Keratinocyte (primary cell): Measurements from ENCODE around the gene RIMS1. TPM values are rescaled to one million over a fixed set of nuclear protein-coding genes. Genes with fewer than 3 reads are reported as not detected.

Source experiments
- DNase-seq: peaks from one replicate; pipeline ENCODE4 v3.0.0-alpha.2; 2011; ENCODE audit warnings: low read depth, missing footprints, low spot score
- FAIRE-seq: peaks from 2 replicates; lab custom pipeline; 2011; peaks lifted over from hg19 to GRCh38; lab: Jason Lieb, UNC
- H2AFZ ChIP-seq: 2 replicates; pipeline ENCODE4 v1.6.0; 2012; ENCODE audit warnings: low read length, control low read depth, inconsistent platforms; ENCODE audit not compliant: control insufficient read depth
- H3K27ac ChIP-seq: 2 replicates; pipeline ENCODE4 v1.5.1; 2011; ENCODE audit warnings: low read length; ENCODE audit not compliant: control insufficient read depth, insufficient read depth
- H3K27me3 ChIP-seq: 3 replicates; pipeline ENCODE4 v1.6.0; 2011; ENCODE audit warnings: low read length; ENCODE audit not compliant: control insufficient read depth, insufficient read depth; ENCODE audit errors: extremely low read depth
- H3K36me3 ChIP-seq, 2 experiments: 2 replicates in 1 of 2; 3 replicates in 1 of 2; pipeline ENCODE4 v1.5.1; 2011; ENCODE audit warnings: low read length in 2 of 2, mild to moderate bottlenecking in 1 of 2; ENCODE audit not compliant: control insufficient read depth in 2 of 2, insufficient read depth in 2 of 2; ENCODE audit errors: extremely low read depth in 1 of 2
- H3K4me1 ChIP-seq: 3 replicates; pipeline ENCODE4 v1.5.1; 2011; ENCODE audit warnings: low read length; ENCODE audit not compliant: control insufficient read depth, insufficient read depth; ENCODE audit errors: extremely low read depth
- H3K4me2 ChIP-seq: 3 replicates; pipeline ENCODE4 v1.6.0; 2011; ENCODE audit warnings: low read depth, low read length; ENCODE audit not compliant: control insufficient read depth, insufficient read depth; ENCODE audit errors: extremely low read depth
- H3K4me3 ChIP-seq, 3 experiments: fragments of 200-600 bp in 1 of 3; sonication (generic) in 1 of 3; 2 replicates in 2 of 3; 3 replicates in 1 of 3; pipeline ENCODE4 v1.5.1; 2011 to 2016; ENCODE audit warnings: low read length in 3 of 3, mild to moderate bottlenecking in 3 of 3, control low read depth in 2 of 3, inconsistent platforms in 1 of 3, low read depth in 1 of 3, mixed read lengths in 1 of 3, mixed run types in 1 of 3, moderate library complexity in 1 of 3; ENCODE audit not compliant: control insufficient read depth in 2 of 3, insufficient read depth in 2 of 3; ENCODE audit errors: extremely low read depth in 1 of 3
- H3K79me2 ChIP-seq: 2 replicates; pipeline ENCODE4 v1.6.0; 2012; ENCODE audit warnings: low read length; ENCODE audit not compliant: control insufficient read depth, insufficient read depth
- H3K9ac ChIP-seq: 3 replicates; pipeline ENCODE4 v1.6.0; 2011; ENCODE audit warnings: low read length; ENCODE audit not compliant: control insufficient read depth, insufficient read depth; ENCODE audit errors: extremely low read depth
- H3K9me1 ChIP-seq: 3 replicates; pipeline ENCODE4 v1.6.0; 2011; ENCODE audit warnings: low read length; ENCODE audit not compliant: control insufficient read depth, insufficient read depth; ENCODE audit errors: extremely low read depth
- H3K9me3 ChIP-seq: 2 replicates; pipeline ENCODE4 v1.5.1; 2012; ENCODE audit warnings: low read depth, low read length; ENCODE audit not compliant: control insufficient read depth
- H4K20me1 ChIP-seq: 3 replicates; pipeline ENCODE4 v1.6.0; 2011; ENCODE audit warnings: low read length; ENCODE audit not compliant: control insufficient read depth, insufficient read depth; ENCODE audit errors: extremely low read depth
- EZH2 ChIP-seq: IDR thresholded peaks from one replicate; pipeline ENCODE4 v1.6.1; 2012; ENCODE audit warnings: inconsistent platforms, mild to moderate bottlenecking, low read length, moderate library complexity
- dilution Hi-C: fragments of 300-500 bp; cut with MboI; formaldehyde crosslinking; loops from one replicate; pipeline ENCODE4 v1.7.0; 2020; ENCODE audit warnings: low sequenced_read_pairs; ENCODE audit not compliant: extremely low pct_ligation_motif_present
- polyA plus RNA-seq, 5 experiments: library from polyadenylated mRNA; depleted of rRNA in 3 of 5; stranded (reverse) in 3 of 5; stranded (forward) in 1 of 5; unstranded in 1 of 5; fragments of >200 nt; gene quantifications; 1 replicate in 1 of 5; 2 replicates in 3 of 5; 3 replicates in 1 of 5; pipeline versions ENCODE4 v1.2.1 to v1.2.3, GENCODE V29; 2011 to 2012; ENCODE audit warnings: missing spikeins in 2 of 5, low read depth in 1 of 5, low replicate concordance in 1 of 5
- TF ChIP-seq, protein P1 (sequence below), 3 experiments: IDR thresholded peaks in 1 of 3; conservative IDR thresholded peaks in 1 of 3; optimal IDR thresholded peaks in 1 of 3; 2 replicates in 2 of 3; 3 replicates in 1 of 3; pipeline versions ENCODE3 to v1.5.1; 2011; ENCODE audit warnings: low read length in 3 of 3, mild to moderate bottlenecking in 3 of 3, moderate library complexity in 2 of 3, control low read depth in 1 of 3, inconsistent platforms in 1 of 3; ENCODE audit not compliant: insufficient read depth in 2 of 3; ENCODE audit errors: extremely low read depth in 1 of 3

RIMS1 gene
- polyA plus RNA-seq, 1 donor (not counting 4 experiments of a cell fraction or from before 2014, with no cell fraction given): not detected

DNA sequence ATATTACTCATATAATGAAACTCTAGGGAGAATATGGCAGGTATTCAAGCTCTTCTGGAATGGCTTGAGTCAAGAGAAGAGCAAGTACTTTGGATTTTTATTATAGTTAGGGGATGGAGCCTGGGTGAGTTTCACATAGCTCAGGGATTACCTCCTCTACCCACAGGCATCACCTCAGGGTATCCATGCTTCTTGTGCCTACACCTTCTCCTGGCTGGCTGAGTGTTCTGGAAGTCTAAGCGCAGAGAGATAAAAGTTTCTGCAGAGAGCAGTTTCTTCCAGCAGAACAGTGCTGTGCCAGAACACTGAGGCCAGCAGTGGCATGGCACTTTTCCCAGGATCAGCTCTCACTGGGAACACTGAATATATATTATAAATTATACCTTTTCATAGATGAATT, 535.8 kb downstream of the RIMS1 start:
- Histone ChIP-seq H3K4me2 (peak overlapping the region; percentile 25), H3K9me3 (no peaks in the 10 kb centered on the region), H3K9ac (no peak overlapping the region), H3K79me2 (no peaks in the 10 kb centered on the region), H3K27ac (no peak overlapping the region), H2AFZ (peak overlapping the region; percentile 1), H3K4me1 (peaks cover 41% of the 10 kb centered on the region), H3K4me3 (no peak overlapping the region), H4K20me1 (no peaks in the 10 kb centered on the region), H3K9me1 (no peaks in the 10 kb centered on the region), H3K36me3 (no peaks in the 10 kb centered on the region), H3K27me3 (no peaks in the 10 kb centered on the region)
- DNase-seq (peak; percentile 69), FAIRE-seq (peak; percentile 69)
- dilution Hi-C loops: no loop called here
- TF ChIP-seq, protein P1, sequence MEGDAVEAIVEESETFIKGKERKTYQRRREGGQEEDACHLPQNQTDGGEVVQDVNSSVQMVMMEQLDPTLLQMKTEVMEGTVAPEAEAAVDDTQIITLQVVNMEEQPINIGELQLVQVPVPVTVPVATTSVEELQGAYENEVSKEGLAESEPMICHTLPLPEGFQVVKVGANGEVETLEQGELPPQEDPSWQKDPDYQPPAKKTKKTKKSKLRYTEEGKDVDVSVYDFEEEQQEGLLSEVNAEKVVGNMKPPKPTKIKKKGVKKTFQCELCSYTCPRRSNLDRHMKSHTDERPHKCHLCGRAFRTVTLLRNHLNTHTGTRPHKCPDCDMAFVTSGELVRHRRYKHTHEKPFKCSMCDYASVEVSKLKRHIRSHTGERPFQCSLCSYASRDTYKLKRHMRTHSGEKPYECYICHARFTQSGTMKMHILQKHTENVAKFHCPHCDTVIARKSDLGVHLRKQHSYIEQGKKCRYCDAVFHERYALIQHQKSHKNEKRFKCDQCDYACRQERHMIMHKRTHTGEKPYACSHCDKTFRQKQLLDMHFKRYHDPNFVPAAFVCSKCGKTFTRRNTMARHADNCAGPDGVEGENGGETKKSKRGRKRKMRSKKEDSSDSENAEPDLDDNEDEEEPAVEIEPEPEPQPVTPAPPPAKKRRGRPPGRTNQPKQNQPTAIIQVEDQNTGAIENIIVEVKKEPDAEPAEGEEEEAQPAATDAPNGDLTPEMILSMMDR (optimal IDR thresholded peaks at IDR 0.05 in 1 of 3, IDR thresholded peaks at IDR 0.05 in 1 of 3, conservative IDR thresholded peaks at IDR 0.05 in 1 of 3; ENCODE audit: extremely low read depth in 1 of 3, insufficient read depth in 2 of 3, low read length in 3 of 3): no peak
- TF ChIP-seq EZH2: no peak

DNA sequence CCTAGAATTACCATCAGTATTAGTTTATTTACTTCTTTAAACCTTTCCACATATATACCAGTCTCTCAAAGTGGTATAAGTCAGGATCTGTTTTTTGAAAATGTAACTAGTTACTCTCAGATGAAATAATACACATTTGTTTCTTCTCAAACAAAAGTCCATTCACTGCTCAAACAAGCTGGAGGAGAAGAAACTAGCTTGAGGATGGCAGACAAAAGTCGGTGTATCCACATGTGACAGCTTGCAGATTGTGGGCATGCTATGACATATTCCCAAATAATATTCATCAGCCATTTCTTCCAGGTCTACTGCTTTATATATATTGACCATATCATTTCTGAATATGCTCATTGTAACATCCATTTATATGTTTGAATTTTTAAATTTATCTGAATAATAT, 538.1 kb downstream of the RIMS1 start:
- no peak overlapping the region for H2AFZ ChIP-seq
- TF ChIP-seq EZH2: no peak
- TF ChIP-seq, protein P1 (optimal IDR thresholded peaks at IDR 0.05 in 1 of 3, IDR thresholded peaks at IDR 0.05 in 1 of 3, conservative IDR thresholded peaks at IDR 0.05 in 1 of 3; ENCODE audit: extremely low read depth in 1 of 3, insufficient read depth in 2 of 3, low read length in 3 of 3): no peak
- H3K4me3 ChIP-seq: peak overlapping the region in 1 of 3 experiments; percentile 18
- H3K9ac ChIP-seq: no peak overlapping the region
- peaks cover 41% of the 10 kb centered on the region for H3K4me1 ChIP-seq
- H3K4me2 ChIP-seq: peak overlapping the region; percentile 66
- DNase-seq (peak; percentile 35), FAIRE-seq (peak; percentile 74)
- H3K9me1 ChIP-seq: no peaks in the 10 kb centered on the region
- H4K20me1 ChIP-seq: no peaks in the 10 kb centered on the region
- no peaks in the 10 kb centered on the region for H3K27me3 ChIP-seq
- H3K36me3 ChIP-seq: no peaks in the 10 kb centered on the region
- dilution Hi-C loops: no loop called here
- H3K27ac ChIP-seq: peak overlapping the region; percentile 20
- H3K79me2 ChIP-seq: no peaks in the 10 kb centered on the region
- H3K9me3 ChIP-seq: no peaks in the 10 kb centered on the region
